ENCODE measurements around the gene WDR53.
"Not testable (repeated sequence)": the region's sequence is repeated elsewhere in the genome, so short reads cannot be mapped to it uniquely, and the experiment has no call there.

WDR53 gene

DNA sequence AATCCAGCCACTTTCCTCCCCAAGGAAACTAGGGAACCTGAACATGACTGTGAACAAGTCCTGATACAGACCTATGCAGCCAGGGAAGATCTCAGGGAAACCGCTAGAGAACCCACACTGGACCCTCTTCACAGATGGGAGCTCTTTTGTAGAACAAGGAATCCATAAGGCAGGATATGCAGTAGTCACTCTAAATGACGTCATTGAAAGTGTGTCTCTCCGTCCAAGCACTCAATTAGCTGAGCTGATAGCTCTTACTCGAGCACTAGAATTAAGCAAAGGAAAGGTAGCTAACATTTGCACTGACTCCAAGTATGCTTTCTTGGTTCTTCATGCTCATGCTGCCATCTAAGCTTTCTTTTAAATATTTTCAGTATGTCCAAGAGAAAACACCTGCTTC lies 43.2 kb downstream of the WDR53 start:
- no peak overlapping the region for H3K4me3 ChIP-seq (ENCODE audit: low read depth, low read length)
- in situ Hi-C loops (cut with HindIII; ENCODE audit: low pct_ligation_motif_present, low sequenced_read_pairs) = no loop called here
- TF ChIP-seq, protein P1, sequence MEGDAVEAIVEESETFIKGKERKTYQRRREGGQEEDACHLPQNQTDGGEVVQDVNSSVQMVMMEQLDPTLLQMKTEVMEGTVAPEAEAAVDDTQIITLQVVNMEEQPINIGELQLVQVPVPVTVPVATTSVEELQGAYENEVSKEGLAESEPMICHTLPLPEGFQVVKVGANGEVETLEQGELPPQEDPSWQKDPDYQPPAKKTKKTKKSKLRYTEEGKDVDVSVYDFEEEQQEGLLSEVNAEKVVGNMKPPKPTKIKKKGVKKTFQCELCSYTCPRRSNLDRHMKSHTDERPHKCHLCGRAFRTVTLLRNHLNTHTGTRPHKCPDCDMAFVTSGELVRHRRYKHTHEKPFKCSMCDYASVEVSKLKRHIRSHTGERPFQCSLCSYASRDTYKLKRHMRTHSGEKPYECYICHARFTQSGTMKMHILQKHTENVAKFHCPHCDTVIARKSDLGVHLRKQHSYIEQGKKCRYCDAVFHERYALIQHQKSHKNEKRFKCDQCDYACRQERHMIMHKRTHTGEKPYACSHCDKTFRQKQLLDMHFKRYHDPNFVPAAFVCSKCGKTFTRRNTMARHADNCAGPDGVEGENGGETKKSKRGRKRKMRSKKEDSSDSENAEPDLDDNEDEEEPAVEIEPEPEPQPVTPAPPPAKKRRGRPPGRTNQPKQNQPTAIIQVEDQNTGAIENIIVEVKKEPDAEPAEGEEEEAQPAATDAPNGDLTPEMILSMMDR (IDR thresholded peaks at IDR 0.05; ENCODE audit: low read depth, low read length, missing control alignments) = no peak
- H3K27ac ChIP-seq = no peak overlapping the region
- DNase-seq = no peak
- no peaks in the 10 kb centered on the region for H3K36me3 ChIP-seq (replicated peaks)
- H3K27me3 ChIP-seq (replicated peaks) = no peaks in the 10 kb centered on the region

DNA sequence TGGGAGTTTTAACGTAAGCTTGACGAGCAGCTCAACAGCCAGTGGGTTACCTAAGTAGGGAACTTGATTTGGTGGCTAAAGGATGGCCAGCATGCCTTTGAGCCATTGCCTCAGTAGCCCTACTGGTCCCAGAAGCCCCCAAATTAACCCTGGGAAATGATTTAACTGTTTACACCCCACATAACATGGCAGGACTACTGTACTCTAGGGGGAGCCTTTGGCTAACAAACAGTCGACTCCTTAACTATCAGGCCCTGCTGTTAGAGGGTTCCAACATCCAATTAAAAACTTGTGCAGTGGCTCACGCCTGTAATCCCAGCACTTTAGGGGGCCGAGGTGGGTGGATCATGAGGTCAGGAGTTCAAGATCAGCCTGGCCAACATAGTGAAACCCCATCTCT lies 43.8 kb downstream of the WDR53 start:
- H3K27ac ChIP-seq = no peak overlapping the region
- H3K4me3 ChIP-seq (ENCODE audit: low read depth, low read length) = no peak overlapping the region
- TF ChIP-seq, protein P1 (IDR thresholded peaks at IDR 0.05; ENCODE audit: low read depth, low read length, missing control alignments) = peak; percentile 43
- H3K27me3 ChIP-seq (replicated peaks) = no peaks in the 10 kb centered on the region
- H3K36me3 ChIP-seq (replicated peaks) = no peaks in the 10 kb centered on the region
- no peak for DNase-seq
- in situ Hi-C loops (cut with HindIII; ENCODE audit: low pct_ligation_motif_present, low sequenced_read_pairs) = no loop called here

DNA sequence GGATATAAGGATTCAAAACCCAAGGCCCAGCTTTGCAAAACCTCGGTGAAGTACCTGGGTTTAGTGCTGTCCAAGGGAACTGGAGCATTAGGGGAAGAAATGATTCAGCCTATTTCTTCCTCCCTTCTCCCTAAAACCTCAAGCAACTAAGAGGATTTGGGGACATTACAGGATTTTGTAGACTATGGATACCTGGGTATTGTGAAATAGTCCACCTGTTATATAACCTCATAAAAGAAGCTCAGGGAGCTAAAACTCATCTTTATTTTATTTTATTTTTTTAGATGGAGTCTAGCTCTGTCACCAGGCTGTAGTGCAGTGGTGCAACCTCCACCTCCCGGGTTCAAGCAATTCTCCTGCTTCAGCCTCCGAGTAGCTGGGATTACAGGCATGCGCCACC lies 44.5 kb downstream of the WDR53 start:
- H3K27me3 ChIP-seq (replicated peaks) = no peaks in the 10 kb centered on the region
- no peaks in the 10 kb centered on the region for H3K36me3 ChIP-seq (replicated peaks)
- no peak overlapping the region for H3K27ac ChIP-seq
- DNase-seq = no peak
- no peak overlapping the region for H3K4me3 ChIP-seq (ENCODE audit: low read depth, low read length)
- in situ Hi-C loops (cut with HindIII; ENCODE audit: low pct_ligation_motif_present, low sequenced_read_pairs) = no loop called here
- TF ChIP-seq, protein P1 (IDR thresholded peaks at IDR 0.05; ENCODE audit: low read depth, low read length, missing control alignments) = no peak

DNA sequence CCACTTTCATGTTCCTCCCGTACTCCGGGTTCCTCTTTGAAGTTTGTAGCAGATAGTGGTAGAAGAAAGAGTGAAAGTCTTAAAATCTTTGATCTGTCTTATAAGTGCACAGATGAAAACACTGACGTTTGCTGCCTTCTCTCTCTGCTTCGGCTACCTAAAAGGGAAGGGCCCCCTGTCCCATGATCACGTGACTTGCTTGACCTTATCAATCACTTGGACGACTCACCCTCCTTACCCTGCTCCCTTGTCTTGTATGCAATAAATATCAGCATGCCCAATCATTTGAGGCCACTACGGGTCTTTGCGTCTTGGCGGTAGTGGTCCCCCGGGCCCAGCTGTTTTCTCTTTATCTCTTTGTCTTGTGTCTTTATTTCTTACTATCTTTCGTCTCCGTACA lies 47.1 kb downstream of the WDR53 start:
- DNase-seq; H3K27ac ChIP-seq; H3K36me3 ChIP-seq (replicated peaks); in situ Hi-C loops (cut with HindIII; ENCODE audit: low pct_ligation_motif_present, low sequenced_read_pairs); H3K4me3 ChIP-seq (ENCODE audit: low read depth, low read length); H3K27me3 ChIP-seq (replicated peaks): not testable (repeated sequence)

DNA sequence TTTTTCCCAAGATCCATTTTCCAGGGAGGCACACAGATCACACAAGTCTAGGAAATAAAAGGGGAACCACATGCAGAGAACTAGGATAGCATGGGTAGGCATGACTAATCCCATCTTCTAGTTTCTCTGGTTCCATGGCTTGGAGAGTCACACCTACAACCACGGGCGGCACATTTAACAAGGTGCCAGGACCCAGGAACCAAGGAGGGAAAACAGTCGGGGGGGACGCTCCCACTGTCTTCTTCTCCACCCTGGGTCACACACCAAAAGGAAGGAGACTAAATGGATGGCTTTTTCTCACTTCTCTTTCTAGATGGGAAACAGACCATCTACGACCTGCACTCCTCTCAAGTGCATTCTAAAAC lies 48.7 kb downstream of the WDR53 start:
- no peak overlapping the region for H3K27ac ChIP-seq
- H3K36me3 ChIP-seq (replicated peaks) = no peaks in the 10 kb centered on the region
- H3K4me3 ChIP-seq (ENCODE audit: low read depth, low read length) = no peak overlapping the region
- DNase-seq = no peak
- TF ChIP-seq, protein P1 (IDR thresholded peaks at IDR 0.05; ENCODE audit: low read depth, low read length, missing control alignments) = no peak
- no peaks in the 10 kb centered on the region for H3K27me3 ChIP-seq (replicated peaks)
- in situ Hi-C loops (cut with HindIII; ENCODE audit: low pct_ligation_motif_present, low sequenced_read_pairs) = no loop called here

DNA sequence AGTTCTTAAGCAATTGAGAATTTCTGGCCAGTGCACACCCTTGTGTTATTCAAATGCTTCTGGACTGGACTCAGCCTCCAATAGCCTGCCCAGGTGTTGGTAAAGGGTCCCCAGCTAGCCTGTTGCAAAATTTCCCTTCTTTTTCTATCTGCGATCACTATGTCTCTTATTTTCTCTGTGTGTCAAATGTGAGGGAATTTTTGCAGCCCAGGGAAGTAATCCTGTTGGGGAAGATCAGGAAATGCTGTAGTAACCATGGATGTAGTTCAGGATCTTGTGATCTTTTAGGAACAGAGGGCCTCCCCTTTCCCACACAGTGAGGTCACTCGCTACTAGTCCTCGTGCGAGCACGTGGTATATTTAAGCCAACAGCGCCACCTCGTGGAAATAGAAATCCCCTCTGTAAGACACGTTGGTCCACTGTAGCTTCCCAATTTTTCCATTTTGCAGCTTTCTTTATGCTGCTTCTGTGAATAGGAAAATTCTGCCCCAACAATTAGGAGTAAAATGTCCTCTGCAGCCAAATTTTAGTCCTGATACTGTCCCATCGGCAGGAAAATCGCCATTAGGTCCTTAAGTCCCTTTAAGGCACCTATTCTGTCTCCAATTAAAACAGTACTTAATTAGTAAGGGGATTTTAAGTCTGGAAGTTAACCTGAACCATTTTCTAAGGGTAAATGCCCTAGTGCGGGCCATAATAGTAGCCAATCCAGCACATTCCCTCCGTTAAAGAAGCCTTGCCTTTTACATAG lies 49.2 kb downstream of the WDR53 start:
- Histone ChIP-seq H3K36me3 (replicated peaks) (no peaks in the 10 kb centered on the region), H3K4me3 (ENCODE audit: low read depth, low read length) (no peak overlapping the region), H3K27ac (no peak overlapping the region), H3K27me3 (replicated peaks) (no peaks in the 10 kb centered on the region)
- in situ Hi-C loops (cut with HindIII; ENCODE audit: low pct_ligation_motif_present, low sequenced_read_pairs) = no loop called here
- peak; percentile 75 for DNase-seq
- TF ChIP-seq, protein P1 (IDR thresholded peaks at IDR 0.05; ENCODE audit: low read depth, low read length, missing control alignments) = peak; percentile 63
